B cell (primary cell): ENCODE results near the gene SYT2. TPM values are rescaled to one million over a fixed set of nuclear protein-coding genes. Genes with fewer than 3 reads are reported as not detected.
"Not testable (repeated sequence)": the region's sequence is repeated elsewhere in the genome, so short reads cannot be mapped to it uniquely, and the experiment has no call there.

Experiments
- ATAC-seq: fragments of 200-7000 bp; cut with Tn5 transposase; one replicate; pipeline ENCODE4 v1.10.0; 2021; ENCODE audit warnings: low read depth, mild to moderate bottlenecking, moderate number of reproducible peaks, moderate library complexity
- CTCF ChIA-PET: fragments of 350-600 bp; sonication (Branson Sonifier 250); formaldehyde crosslinking; loops from one replicate; lab custom pipeline; 2021; ENCODE audit warnings: antibody characterized with exemption, inconsistent platforms; lab: Charles Lee
- POLR2A ChIA-PET: fragments of 350-600 bp; sonication (Branson Sonifier 250); formaldehyde crosslinking; loops from one replicate; lab custom pipeline; 2021; ENCODE audit warnings: antibody characterized with exemption; lab: Charles Lee
- DNase-seq: peaks from one replicate; pipeline ENCODE4 v3.0.0; 2013
- H2AFZ ChIP-seq: 2 replicates; pipeline ENCODE4 v1.6.1; 2012; ENCODE audit warnings: mild to moderate bottlenecking, low read depth, low read length; ENCODE audit not compliant: insufficient read depth, poor library complexity, severe bottlenecking
- H3K27ac ChIP-seq, 2 donors: 1 replicate in 1 of 2; 2 replicates in 1 of 2; pipeline ENCODE4 v1.5.1; 2012 to 2013; ENCODE audit warnings: low read length in 2 of 2, mild to moderate bottlenecking in 2 of 2, moderate library complexity in 1 of 2
- H3K27me3 ChIP-seq, 4 experiments: fragments of 200-600 bp in 1 of 4; sonication (generic) in 1 of 4; replicated peaks in 1 of 4; 1 replicate in 2 of 4; 2 replicates in 2 of 4; pipeline versions ENCODE4 v1.6.1 to v1.7.0; 2013 to 2016; ENCODE audit warnings: low read length in 3 of 4, mild to moderate bottlenecking in 2 of 4, mixed read lengths in 1 of 4, moderate library complexity in 1 of 4; ENCODE audit not compliant: insufficient read depth in 4 of 4, control insufficient read depth in 3 of 4; ENCODE audit errors: control extremely low read depth in 1 of 4
- H3K36me3 ChIP-seq, 2 experiments: replicated peaks in 1 of 2; 1 replicate in 1 of 2; 2 replicates in 1 of 2; pipeline versions ENCODE4 v1.6.1 to v1.7.1; 2013; ENCODE audit warnings: low read length in 1 of 2; ENCODE audit not compliant: insufficient read depth in 2 of 2, control insufficient read depth in 1 of 2; ENCODE audit errors: control extremely low read depth in 1 of 2, extremely low read depth in 1 of 2
- H3K4me1 ChIP-seq, 2 donors: fragments of 200-600 bp in 1 of 2; sonication (generic) in 1 of 2; 1 replicate in 1 of 2; 2 replicates in 1 of 2; pipeline versions ENCODE4 v1.5.1 to v1.6.1; 2013 to 2017; ENCODE audit warnings: low read length in 2 of 2; ENCODE audit not compliant: control insufficient read depth in 2 of 2, insufficient read depth in 2 of 2
- H3K4me2 ChIP-seq: replicated peaks from 2 replicates; pipeline ENCODE3; 2012; ENCODE audit warnings: mild to moderate bottlenecking, low read depth, low read length; ENCODE audit not compliant: poor library complexity, severe bottlenecking
- H3K4me3 ChIP-seq, 5 experiments: fragments of 200-600 bp in 1 of 5; sonication (generic) in 1 of 5; 1 replicate in 3 of 5; 2 replicates in 2 of 5; pipeline versions ENCODE4 v1.5.1 to v1.7.0; 2011 to 2016; ENCODE audit warnings: low read length in 4 of 5, mild to moderate bottlenecking in 4 of 5, low read depth in 2 of 5, control low read depth in 1 of 5, moderate library complexity in 1 of 5; ENCODE audit not compliant: insufficient read depth in 1 of 5; ENCODE audit errors: control extremely low read depth in 1 of 5, extremely low read depth in 1 of 5
- H3K79me2 ChIP-seq: fragments of 200-600 bp; sonication (generic); one replicate; pipeline ENCODE4 v1.6.0; 2016; ENCODE audit warnings: low read length; ENCODE audit not compliant: control insufficient read depth, insufficient read depth
- H3K9ac ChIP-seq: fragments of 200-600 bp; sonication (generic); 2 replicates; pipeline ENCODE4 v1.6.1; 2017; ENCODE audit warnings: mild to moderate bottlenecking, low read length, moderate library complexity
- H3K9me3 ChIP-seq, 3 donors: one replicate each; pipeline versions ENCODE4 v1.6.1 to v1.7.1; 2013; ENCODE audit warnings: low read length in 2 of 3; ENCODE audit not compliant: control insufficient read depth in 2 of 3, insufficient read depth in 1 of 3; ENCODE audit errors: control extremely low read depth in 1 of 3
- H4K20me1 ChIP-seq: 2 replicates; pipeline ENCODE4 v1.6.0; 2012; ENCODE audit warnings: mild to moderate bottlenecking, low read length; ENCODE audit not compliant: insufficient read depth, control insufficient read depth, poor library complexity, severe bottlenecking
- H3K27ac Mint-ChIP-seq: one replicate; pipeline ENCODE4 v1.8.0; 2021; ENCODE audit warnings: mixed read lengths
- H3K27me3 Mint-ChIP-seq: one replicate; pipeline ENCODE4 v1.8.0; 2021; ENCODE audit warnings: mixed read lengths
- H3K4me1 Mint-ChIP-seq: one replicate; pipeline ENCODE4 v1.8.0; 2021; ENCODE audit warnings: mixed read lengths
- H3K4me3 Mint-ChIP-seq: one replicate; pipeline ENCODE4 v1.8.0; 2021; ENCODE audit warnings: mixed read lengths
- H3K9me3 Mint-ChIP-seq: one replicate; pipeline ENCODE4 v1.8.0; 2022; ENCODE audit warnings: mixed read lengths; ENCODE audit not compliant: insufficient read depth
- EZH2 ChIP-seq: IDR thresholded peaks from 2 replicates; pipeline ENCODE4 v1.6.1; 2012; ENCODE audit warnings: borderline replicate concordance, low read depth, mild to moderate bottlenecking, moderate library complexity, low read length; ENCODE audit not compliant: insufficient read depth, poor library complexity, severe bottlenecking
- WGBS: methylation state at CpG from one replicate; pipeline ENCODE4 v1.1.5; 2013; ENCODE audit warnings: missing lambda C conversion rate; ENCODE audit not compliant: insufficient coverage; 5-methylcytosine and 5-hydroxymethylcytosine counted together
- intact Hi-C: fragments of 100-400 bp; cut with micrococcal nuclease; formaldehyde crosslinking; loops from one replicate; pipeline ENCODE4 v1.10.0; 2022
- polyA plus RNA-seq: library from polyadenylated mRNA; depleted of rRNA; stranded (reverse); fragments of >200 nt; gene quantifications from 2 replicates; pipeline ENCODE4 v1.2.3, GENCODE V29; 2012
- total RNA-seq, 2 donors: library from RNA; stranded (reverse); fragments of 120-200 nt in 1 of 2; gene quantifications; 1 replicate in 1 of 2; 2 replicates in 1 of 2; pipeline versions ENCODE4 v1.2.3 to v1.2.4, GENCODE V29; 2013 to 2022
- TF ChIP-seq, protein P1 (sequence below): fragments of 200-600 bp; IDR thresholded peaks from one replicate; pipeline ENCODE4 v1.8.0; 2022; ENCODE audit warnings: antibody characterized with exemption, mild to moderate bottlenecking

SYT2 gene
- total and polyA plus RNA-seq, 2 donors (not counting 1 experiment from before 2014, with no cell fraction given) = not detected

- no peaks in the 10 kb centered on the region for H3K9me3 ChIP-seq
- no peaks in the 10 kb centered on the region for H4K20me1 ChIP-seq
- WGBS = 92% methylated on average over 1 of the region's 2 CpGs
- no peak overlapping the region for H3K4me3 Mint-ChIP-seq
- no peak for DNase-seq
- H3K4me1 ChIP-seq = peaks cover 26 to 44% of the 10 kb centered on the region in 2 donors
- H3K27me3 ChIP-seq = peaks cover 0 to 23% (median 2%) of the 10 kb centered on the region in 4 experiments
- H3K9ac ChIP-seq = no peak overlapping the region
- no peak overlapping the region for H3K4me2 ChIP-seq
- ATAC-seq = no peak
- no peak overlapping the region for H2AFZ ChIP-seq
- no peak overlapping the region for H3K27ac Mint-ChIP-seq
- H3K27me3 Mint-ChIP-seq = peaks cover 30% of the 10 kb centered on the region
- ChIA-PET CTCF (no interaction called here), POLR2A (no interaction called here)
- peaks cover 39% of the 10 kb centered on the region for H3K4me1 Mint-ChIP-seq
- no peak overlapping the region for H3K27ac ChIP-seq
- no peaks in the 10 kb centered on the region for H3K79me2 ChIP-seq
- H3K36me3 ChIP-seq = no peaks in the 10 kb centered on the region
- no peaks in the 10 kb centered on the region for H3K9me3 Mint-ChIP-seq
- intact Hi-C loops = no loop called here
- no peak overlapping the region for H3K4me3 ChIP-seq
- TF ChIP-seq EZH2 = no peak
- TF ChIP-seq, protein P1, sequence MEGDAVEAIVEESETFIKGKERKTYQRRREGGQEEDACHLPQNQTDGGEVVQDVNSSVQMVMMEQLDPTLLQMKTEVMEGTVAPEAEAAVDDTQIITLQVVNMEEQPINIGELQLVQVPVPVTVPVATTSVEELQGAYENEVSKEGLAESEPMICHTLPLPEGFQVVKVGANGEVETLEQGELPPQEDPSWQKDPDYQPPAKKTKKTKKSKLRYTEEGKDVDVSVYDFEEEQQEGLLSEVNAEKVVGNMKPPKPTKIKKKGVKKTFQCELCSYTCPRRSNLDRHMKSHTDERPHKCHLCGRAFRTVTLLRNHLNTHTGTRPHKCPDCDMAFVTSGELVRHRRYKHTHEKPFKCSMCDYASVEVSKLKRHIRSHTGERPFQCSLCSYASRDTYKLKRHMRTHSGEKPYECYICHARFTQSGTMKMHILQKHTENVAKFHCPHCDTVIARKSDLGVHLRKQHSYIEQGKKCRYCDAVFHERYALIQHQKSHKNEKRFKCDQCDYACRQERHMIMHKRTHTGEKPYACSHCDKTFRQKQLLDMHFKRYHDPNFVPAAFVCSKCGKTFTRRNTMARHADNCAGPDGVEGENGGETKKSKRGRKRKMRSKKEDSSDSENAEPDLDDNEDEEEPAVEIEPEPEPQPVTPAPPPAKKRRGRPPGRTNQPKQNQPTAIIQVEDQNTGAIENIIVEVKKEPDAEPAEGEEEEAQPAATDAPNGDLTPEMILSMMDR = no peak
Measured at GRCh38 chr1:202619505-202619904, 90.7 kb downstream of the SYT2 start.

DNA sequence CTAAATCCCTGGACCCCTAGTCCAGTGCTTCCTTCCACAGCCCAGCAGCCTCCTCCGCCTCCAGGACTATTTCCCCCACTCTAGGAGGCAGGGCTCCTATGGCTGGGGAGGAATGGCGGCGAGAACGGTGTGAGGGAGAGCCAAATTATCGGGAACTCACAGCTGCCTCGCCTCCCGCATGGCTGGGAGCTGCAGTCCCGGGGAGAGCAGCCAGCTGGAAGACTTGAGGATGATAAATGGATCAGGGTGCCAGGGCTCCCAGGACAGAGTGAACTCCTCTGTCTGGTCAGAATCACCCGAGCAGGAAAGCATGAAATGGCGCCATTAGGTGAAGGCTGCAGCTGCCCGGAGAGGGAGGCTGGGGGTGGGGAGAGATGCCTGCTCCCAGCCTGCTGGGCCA, 91.2 kb downstream of the SYT2 start:
- H3K27ac Mint-ChIP-seq, H3K9me3 ChIP-seq, H3K79me2 ChIP-seq, H3K4me3 ChIP-seq, ATAC-seq, H3K4me3 Mint-ChIP-seq, H3K4me2 ChIP-seq, H3K9ac ChIP-seq, POLR2A ChIA-PET, intact Hi-C loops, H3K27ac ChIP-seq, H2AFZ ChIP-seq, H4K20me1 ChIP-seq, DNase-seq, H3K9me3 Mint-ChIP-seq, H3K36me3 ChIP-seq: not testable (repeated sequence)
- CTCF ChIA-PET = interaction anchor here (1.4 kb wide), 1 partner anchor 8 kb away, joined by 3 read pairs; no protein-coding TSS in a partner anchor
- H3K27me3 Mint-ChIP-seq = peaks cover 30% of the 10 kb centered on the region
- Histone ChIP-seq H3K4me1 (peaks cover 27 to 42% of the 10 kb centered on the region in 2 donors), H3K27me3 (peaks cover 0 to 23% (median 2%) of the 10 kb centered on the region in 4 experiments)
- 92% methylated on average over 10 of the region's 11 CpGs for WGBS
- peaks cover 42% of the 10 kb centered on the region for H3K4me1 Mint-ChIP-seq
